ENCODE data around the gene CAMKMT.

- TF ChIP-seq POLR2AphosphoS5 (IDR thresholded peaks at IDR 0.05) (no peak), CTCF (IDR thresholded peaks at IDR 0.05) (no peak)
Observed at GRCh38 chr2:44689516-44689915, 327.8 kb downstream of the CAMKMT start.
